HepG2 (cell line): Measurements from ENCODE around the gene RHAG.

Experiments used
- CTCF ChIP-seq: sonication (generic); formaldehyde crosslinking; IDR thresholded peaks from 2 replicates; pipeline ENCODE4 v1.5.0; 2020; ENCODE audit warnings: mild to moderate bottlenecking, missing genetic modification reagents, moderate library complexity
- SETDB1 ChIP-seq: sonication (generic); formaldehyde crosslinking; IDR thresholded peaks from 2 replicates; pipeline ENCODE4 v1.5.1; 2020; ENCODE audit warnings: missing genetic modification reagents, mild to moderate bottlenecking, borderline replicate concordance

DNA sequence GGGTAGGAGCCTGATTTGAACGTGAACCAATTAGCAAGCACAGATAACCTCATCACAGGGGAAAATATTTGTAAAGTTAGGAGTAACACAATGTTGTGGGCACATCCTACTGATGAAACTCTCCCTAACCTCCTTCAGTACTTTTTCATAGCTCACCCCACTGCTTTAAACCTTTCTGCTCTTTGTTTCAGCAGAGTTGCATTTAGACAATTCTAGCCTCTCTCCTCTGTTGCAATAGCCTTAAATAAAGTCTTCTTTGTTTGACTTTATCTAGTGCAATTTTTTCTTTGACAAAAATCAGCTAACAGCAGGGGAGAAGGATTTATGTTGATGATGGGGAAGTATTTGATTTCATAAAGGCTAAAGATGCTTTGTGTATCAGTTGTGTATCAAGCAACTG lies 72.1 kb downstream of the RHAG start:
- no peak for TF ChIP-seq CTCF (CRISPR knock-in tag)
- no peak for TF ChIP-seq SETDB1 (CRISPR knock-in tag)
